OCI-LY7 (cell line): Measurements from ENCODE around the gene MIA. TPM values are rescaled to one million over a fixed set of nuclear protein-coding genes. Genes with fewer than 3 reads are reported as not detected.
"Not testable (repeated sequence)": the region's sequence is repeated elsewhere in the genome, so short reads cannot be mapped to it uniquely, and the experiment has no call there.

ENCODE experiments used
- BruUV-seq: library from RNA; stranded (reverse); fragments of 400-500 nt; replicated peaks from 2 replicates; lab custom pipeline; 2021; lab: Mats Ljungman, UMichigan
- CTCF ChIA-PET: fragments of 300-600 bp; sonication (Branson Sonifier 250); formaldehyde crosslinking; loops from one replicate; lab custom pipeline; 2022; ENCODE audit warnings: antibody characterized with exemption; ENCODE audit not compliant: unreplicated experiment; lab: Charles Lee
- POLR2A ChIA-PET: fragments of 300-600 bp; sonication (Branson Sonifier 250); formaldehyde crosslinking; loops from one replicate; lab custom pipeline; 2022; ENCODE audit warnings: antibody characterized with exemption; lab: Charles Lee
- DNase-seq: peaks from one replicate; pipeline ENCODE4 v3.0.0-alpha.2; 2015; ENCODE audit warnings: low spot score
- H2AFZ ChIP-seq: fragments of 200-600 bp; sonication (generic), shearing (Covaris generic); 2 replicates; pipeline ENCODE4 v1.6.1; 2014; ENCODE audit warnings: mild to moderate bottlenecking, antibody characterized with exemption, low read length, moderate library complexity
- H3K27ac ChIP-seq: fragments of 200-600 bp; sonication (generic); 2 replicates; pipeline ENCODE4 v1.5.1; 2014; ENCODE audit warnings: mixed run types, low read depth, mild to moderate bottlenecking, moderate library complexity, low read length, inconsistent platforms; ENCODE audit not compliant: poor library complexity, severe bottlenecking
- H3K36me3 ChIP-seq: fragments of 200-600 bp; sonication (generic); 2 replicates; pipeline ENCODE4 v1.6.1; 2014; ENCODE audit warnings: mild to moderate bottlenecking, antibody characterized with exemption, low read length, moderate library complexity, mixed read lengths; ENCODE audit not compliant: insufficient read depth
- H3K4me1 ChIP-seq: fragments of 200-600 bp; sonication (generic); 2 replicates; pipeline ENCODE4 v1.5.1; 2014; ENCODE audit warnings: mild to moderate bottlenecking, low read length; ENCODE audit not compliant: insufficient read depth, poor library complexity, severe bottlenecking
- H3K4me2 ChIP-seq: fragments of 200-600 bp; sonication (generic); 2 replicates; pipeline ENCODE4 v1.6.1; 2014; ENCODE audit warnings: mild to moderate bottlenecking, low read length
- H3K4me3 ChIP-seq: fragments of 200-600 bp; sonication (generic); 2 replicates; pipeline ENCODE4 v1.5.1; 2014; ENCODE audit warnings: mild to moderate bottlenecking, low read depth, low read length; ENCODE audit not compliant: poor library complexity, severe bottlenecking
- H3K79me2 ChIP-seq: fragments of 200-600 bp; sonication (generic); 2 replicates; pipeline ENCODE4 v1.6.1; 2016; ENCODE audit warnings: low read depth, mild to moderate bottlenecking, low read length, moderate library complexity, mixed read lengths; ENCODE audit not compliant: insufficient read depth
- H3K9me2 ChIP-seq: fragments of 200-600 bp; sonication (generic); 2 replicates; pipeline ENCODE4 v1.6.1; 2016; ENCODE audit warnings: mild to moderate bottlenecking, low read length, mixed read lengths; ENCODE audit not compliant: insufficient read depth
- H3K9me3 ChIP-seq: fragments of 200-600 bp; sonication (generic); 2 replicates; pipeline ENCODE4 v1.6.1; 2014; ENCODE audit warnings: mild to moderate bottlenecking, mixed run types, low read length, mixed read lengths
- H4K20me1 ChIP-seq: fragments of 200-600 bp; sonication (generic); 2 replicates; pipeline ENCODE4 v1.6.1; 2014; ENCODE audit warnings: mild to moderate bottlenecking, antibody characterized with exemption, low read length, moderate library complexity, mixed read lengths; ENCODE audit not compliant: insufficient read depth
- CTCF ChIP-seq: fragments of 200-600 bp; sonication (generic); conservative IDR thresholded peaks from 2 replicates; pipeline ENCODE4 v1.5.1; 2014; ENCODE audit warnings: mild to moderate bottlenecking, antibody characterized with exemption, low read length, moderate library complexity, mixed read lengths
- EZH2phosphoT487 ChIP-seq: fragments of 200-600 bp; sonication (generic); IDR thresholded peaks from 2 replicates; pipeline ENCODE4 v1.6.1; 2018; ENCODE audit warnings: low read depth, borderline replicate concordance, mild to moderate bottlenecking, mixed run types, antibody characterized with exemption, low read length, moderate library complexity, mixed read lengths
- intact Hi-C: fragments of 100-400 bp; cut with micrococcal nuclease; formaldehyde crosslinking; loops from one replicate; pipeline ENCODE4 v1.10.0; 2022; ENCODE audit not compliant: unreplicated experiment
- total RNA-seq, 2 experiments: library from RNA; depleted of rRNA in 1 of 2; stranded (reverse); fragments of >200 nt in 1 of 2; shearing (Covaris generic) in 1 of 2; gene quantifications; 2 replicates each; pipeline ENCODE4 v1.2.3, GENCODE V29; 2014 to 2022

The MIA gene
- total RNA-seq, 2 experiments from 2014 or later: not detected

- H4K20me1 ChIP-seq: no peaks in the 10 kb centered on the region
- ChIA-PET POLR2A (interaction anchor here (0.7 kb wide), 1 partner anchor 66 kb away, joined by 4 read pairs; no protein-coding TSS in a partner anchor), CTCF (no interaction called here)
- TF ChIP-seq EZH2phosphoT487 (no peak), CTCF (no peak)
- DNase-seq: no peak
- H3K36me3 ChIP-seq: peaks cover under 1% of the 10 kb centered on the region; the same call in 1 of the 2 replicates
- H3K9me3 ChIP-seq: no peaks in the 10 kb centered on the region
- no peak overlapping the region for H3K4me2 ChIP-seq
- H2AFZ ChIP-seq: no peak overlapping the region
- intact Hi-C loops: no loop called here
- H3K27ac ChIP-seq: no peak overlapping the region
- H3K9me2 ChIP-seq: no peaks in the 10 kb centered on the region
- BruUV-seq: no TSS peak
- peaks cover 25% of the 10 kb centered on the region for H3K4me1 ChIP-seq
- no peak overlapping the region for H3K4me3 ChIP-seq
- H3K79me2 ChIP-seq: no peaks in the 10 kb centered on the region
Observed at GRCh38 chr19:40815223-40815622, 39.9 kb downstream of the MIA start.

- Histone ChIP-seq H2AFZ (0 out of 2 replicates have a peak overlapping the region, but pooled peaks have one; percentile 12), H3K4me3 (peak overlapping the region; percentile 27), H3K4me2 (peak overlapping the region; percentile 56), H3K4me1 (peaks cover 22% of the 10 kb centered on the region)
- H3K9me2 ChIP-seq, POLR2A ChIA-PET, H3K79me2 ChIP-seq, H3K27ac ChIP-seq, H3K36me3 ChIP-seq, H4K20me1 ChIP-seq, BruUV-seq, H3K9me3 ChIP-seq: not testable (repeated sequence)
- intact Hi-C loops: loop anchor here (1.0 kb wide), 1 partner anchor 156 kb away; no protein-coding TSS in a partner anchor
- peak; percentile 66 for DNase-seq
- CTCF ChIA-PET: interaction anchor here (0.6 kb wide), 1 partner anchor 157 kb away, joined by 3 read pairs; no protein-coding TSS in a partner anchor
- TF ChIP-seq CTCF: peak; percentile 62
Observed at GRCh38 chr19:40818480-40819399, 43.4 kb downstream of the MIA start.
